Measurements from ENCODE around the gene ZNF765.
A peak's percentile ranks its signal among the peaks of the same experiment; 100 is the strongest.
"Not testable (repeated sequence)": the region's sequence is repeated elsewhere in the genome, so short reads cannot be mapped to it uniquely, and the experiment has no call there.

The ZNF765 gene

DNA sequence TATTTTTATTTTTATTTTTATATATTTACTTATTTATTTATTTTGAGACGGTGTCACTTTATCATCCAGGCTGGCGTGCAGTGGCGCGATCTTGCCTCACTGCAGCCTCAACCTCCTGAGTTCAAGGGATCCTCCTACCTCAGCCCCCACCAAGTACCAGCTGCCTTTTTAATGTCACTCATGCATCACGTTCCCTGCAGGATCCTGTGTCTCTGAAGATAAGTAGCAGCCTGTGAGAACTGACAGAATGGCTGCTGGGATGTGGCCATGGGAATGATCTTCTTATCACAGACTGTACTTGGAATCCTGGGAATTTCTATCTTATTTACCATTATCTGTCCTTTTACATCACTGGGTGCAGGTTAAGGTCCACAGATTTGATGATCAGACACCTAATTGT is 27.6 kb downstream of the ZNF765 start:
- no peak for DNase-seq

- DNase-seq = not testable (repeated sequence)
Observed at GRCh38 chr19:53423074-53423473, 28.1 kb downstream of the ZNF765 start.

GRCh38 chr19:53423680-53424079 is 28.7 kb downstream of the ZNF765 start:
- not testable (repeated sequence) for DNase-seq

DNA sequence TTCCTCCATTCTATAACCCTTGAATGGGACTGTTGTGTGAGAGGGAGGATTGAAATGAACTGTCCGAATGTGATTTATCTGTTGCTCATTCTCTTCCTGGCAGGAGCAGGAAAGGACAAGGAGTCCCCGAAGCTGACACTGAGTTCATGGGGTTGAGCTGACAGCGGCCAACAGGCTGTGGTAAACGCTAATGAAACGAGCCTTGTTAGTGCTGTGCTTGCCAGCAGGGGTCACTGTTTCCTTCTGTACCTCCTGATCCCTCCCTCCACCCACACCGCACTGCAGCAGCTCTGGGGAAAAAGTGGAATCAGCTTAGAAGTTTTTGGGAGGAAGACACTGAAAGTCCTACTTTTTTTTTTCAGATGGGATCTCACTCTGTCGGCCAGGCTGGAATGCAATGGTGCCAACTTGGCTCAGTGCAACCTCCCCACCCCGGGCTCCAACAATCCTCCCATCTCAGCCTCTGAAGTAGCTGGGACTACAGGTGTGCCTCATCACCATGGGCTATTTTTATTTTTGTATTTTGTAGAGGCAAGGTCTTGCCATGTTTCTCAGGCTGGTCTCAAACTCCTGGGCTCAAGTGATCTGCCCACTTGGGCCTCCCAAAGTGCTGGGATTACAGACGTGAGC is 30.1 kb downstream of the ZNF765 start:
- DNase-seq = no peak

DNA sequence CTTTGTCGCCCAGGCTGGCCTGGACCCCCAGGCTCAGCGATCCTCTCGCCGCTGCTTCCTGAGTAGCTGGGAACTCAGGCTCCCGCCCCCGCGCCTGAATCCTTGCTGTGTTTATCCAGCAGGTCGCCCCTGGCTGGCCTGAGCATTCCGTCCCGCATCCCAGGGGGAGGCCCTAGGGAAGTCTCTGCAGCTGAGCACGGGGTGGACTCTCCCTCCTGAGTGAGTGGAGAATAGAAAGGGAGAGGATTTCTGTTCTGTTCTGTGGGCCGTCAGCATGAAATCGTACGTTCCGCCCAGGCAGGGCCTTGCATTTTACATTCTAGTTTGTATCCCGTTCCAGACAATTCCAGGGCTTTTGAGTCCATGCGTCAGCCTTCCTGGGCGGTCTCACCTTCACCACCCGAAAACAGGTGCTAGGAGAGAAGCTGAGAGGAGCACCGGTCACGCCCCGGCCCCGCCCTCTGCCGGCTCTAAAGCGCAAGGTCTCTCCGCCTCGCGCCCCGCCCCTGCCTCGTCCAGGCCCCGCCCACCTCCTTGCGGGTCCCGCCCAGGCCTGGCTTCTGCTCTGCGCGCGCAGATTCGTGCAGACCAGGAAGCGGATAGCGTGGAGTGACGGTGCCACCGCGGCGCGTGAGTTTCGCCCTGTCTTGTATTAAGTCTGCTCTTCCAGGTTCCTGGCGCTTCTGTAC is 36.6 kb downstream of the ZNF765 start, which contains the start of gene ZNF761:
ZNF761 (plus strand) TSS at position 586 of the 689 bp plus-strand sequence. CDS start 15,285 bp downstream, outside the sequence.
- peak; percentile 88 for DNase-seq

DNA sequence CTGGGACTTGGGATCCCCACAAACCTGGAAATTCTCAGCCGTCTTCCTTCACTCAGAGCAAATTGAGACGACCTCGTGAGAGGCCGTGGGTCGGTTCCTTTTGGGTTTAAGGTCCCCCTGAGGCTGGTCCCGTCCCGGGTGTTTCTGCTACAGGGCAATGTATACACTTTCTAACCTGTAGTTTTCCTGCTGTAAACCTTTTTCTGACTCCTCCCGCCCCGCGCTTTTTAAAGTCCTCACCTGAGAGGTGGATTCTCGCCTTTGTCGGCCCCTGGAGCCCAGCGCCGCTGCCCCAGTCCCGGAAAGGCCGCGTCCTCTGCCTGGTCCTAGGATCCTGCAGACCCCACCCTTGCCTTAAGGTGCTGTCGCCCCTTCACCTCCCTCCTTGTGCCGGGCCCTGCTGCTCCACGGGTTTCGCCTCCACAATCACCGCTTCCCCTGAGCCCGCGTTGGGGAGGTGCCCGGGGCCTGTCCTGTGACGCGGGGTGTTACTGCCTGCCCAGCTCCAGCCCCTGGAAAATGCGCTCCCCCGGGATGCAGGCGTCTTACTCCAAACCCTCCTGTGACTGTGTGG is 37.2 kb downstream of the ZNF765 start:
- DNase-seq = peak; percentile 2

GRCh38 chr19:53443809-53444208 is 48.9 kb downstream of the ZNF765 start:
- DNase-seq = not testable (repeated sequence)

DNA sequence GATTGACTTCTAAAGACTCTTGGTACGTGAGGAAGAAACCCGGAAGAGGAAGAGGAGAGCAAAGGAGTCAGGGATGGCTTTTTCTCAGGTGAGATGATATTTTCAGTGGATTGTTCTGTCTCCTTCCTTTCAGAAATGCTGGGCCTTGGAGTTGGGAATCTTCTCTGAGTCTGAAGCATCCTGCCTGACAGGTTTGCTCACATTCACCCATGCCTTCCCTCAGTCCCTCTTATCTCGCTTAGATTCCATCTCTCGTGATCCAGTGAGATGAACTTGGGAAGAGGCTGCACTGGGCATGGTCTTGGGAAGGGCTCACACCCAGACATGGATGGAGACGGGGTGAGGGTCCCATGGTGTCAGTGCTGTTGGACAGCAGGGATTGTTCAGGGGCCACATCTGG is 52.2 kb downstream of the ZNF765 start:
- DNase-seq = not testable (repeated sequence)

GRCh38 chr19:53455828-53456227 is 60.9 kb downstream of the ZNF765 start:
- DNase-seq = no peak

- not testable (repeated sequence) for DNase-seq
Observed at GRCh38 chr19:53460131-53460721, 65.3 kb downstream of the ZNF765 start.

- no peak for DNase-seq
Observed at GRCh38 chr19:53461866-53462265, 66.9 kb downstream of the ZNF765 start.

- no peak for DNase-seq
Observed at GRCh38 chr19:53462861-53463260, 67.9 kb downstream of the ZNF765 start.

- DNase-seq = peak; percentile 49
Observed at GRCh38 chr19:53463263-53463662, 68.3 kb downstream of the ZNF765 start.

- no peak for DNase-seq
Observed at GRCh38 chr19:53466726-53467484, 72.0 kb downstream of the ZNF765 start.

- peak; percentile 80 for DNase-seq
Observed at GRCh38 chr19:53467485-53468262, 72.7 kb downstream of the ZNF765 start, which contains the start of gene ZNF813. ZNF813 (plus strand) TSS chr19:53467733; CDS start chr19:53483823, 16,090 bp downstream.

DNA sequence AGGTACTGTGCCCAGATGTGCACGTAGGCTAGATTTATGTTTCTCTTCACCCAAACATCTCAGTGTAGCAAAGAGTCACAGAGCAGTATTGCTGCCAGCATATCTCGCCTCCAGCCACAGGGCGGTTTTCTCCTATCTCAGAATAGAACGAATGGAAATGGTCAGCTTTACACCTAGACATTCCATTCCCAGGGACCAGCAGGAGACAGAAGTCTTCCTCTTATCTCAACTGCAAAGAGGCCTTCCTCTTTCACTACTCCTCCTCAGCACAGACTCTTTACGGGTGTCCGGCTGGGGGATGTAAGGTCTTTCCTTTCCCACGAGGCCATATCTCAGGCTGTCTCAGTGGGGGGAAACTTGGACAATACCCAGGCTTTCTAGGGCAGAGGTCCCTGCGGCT is 73.7 kb downstream of the ZNF765 start:
- not testable (repeated sequence) for DNase-seq

DNA sequence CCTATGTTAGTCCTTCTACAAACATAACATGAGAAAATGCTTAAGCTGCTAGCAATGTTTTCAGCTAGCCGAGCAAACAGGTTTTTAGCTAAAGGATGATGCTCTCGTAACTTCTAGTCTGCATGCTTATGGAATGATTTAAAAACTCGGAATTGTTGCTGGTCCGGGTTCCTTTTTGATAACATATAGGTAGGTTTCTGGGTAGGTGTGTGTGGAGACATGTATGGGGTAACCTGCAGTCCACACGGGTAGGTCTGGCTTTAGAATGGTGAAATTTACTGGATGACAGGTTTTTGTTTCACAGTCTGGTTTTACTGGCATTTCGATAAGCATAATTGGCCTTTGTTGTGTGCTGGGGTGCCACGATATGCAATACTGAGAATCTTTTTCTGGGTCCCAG is 77.0 kb downstream of the ZNF765 start:
- DNase-seq = no peak

GRCh38 chr19:53474832-53475231 is 79.9 kb downstream of the ZNF765 start:
- DNase-seq = not testable (repeated sequence)

DNA sequence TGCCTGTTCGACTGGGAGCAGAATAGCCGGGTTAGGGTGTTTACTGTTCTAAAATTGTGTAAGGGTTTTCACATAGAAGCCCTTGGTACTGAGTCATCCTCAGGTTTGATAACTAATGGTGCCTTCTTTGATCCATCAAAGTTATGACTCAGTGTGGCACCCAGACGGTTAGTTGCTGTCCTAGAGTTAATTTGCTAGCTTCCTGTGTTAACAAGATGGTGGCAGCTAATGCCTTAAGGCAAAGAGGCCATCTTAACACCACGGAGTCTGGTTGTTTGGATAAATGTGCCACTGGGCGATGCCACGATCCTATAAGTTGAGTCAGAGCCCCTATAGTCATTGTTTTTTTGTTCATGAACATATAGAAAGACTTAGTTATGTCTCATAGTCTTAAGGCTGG is 80.5 kb downstream of the ZNF765 start:
- DNase-seq = not testable (repeated sequence)

All from T1000 (cell line).